C4-2B (cell line): Measurements from ENCODE around the gene RBL2.

Source experiments
- ZFX ChIP-seq: fragments of 450-650 bp; IDR thresholded peaks from 2 replicates; pipeline ENCODE4 v1.6.1; 2017
- TF ChIP-seq, protein P1 (sequence below): fragments of 450-650 bp; conservative IDR thresholded peaks from 2 replicates; pipeline ENCODE4 v1.5.1; 2017; ENCODE audit warnings: mild to moderate bottlenecking

DNA sequence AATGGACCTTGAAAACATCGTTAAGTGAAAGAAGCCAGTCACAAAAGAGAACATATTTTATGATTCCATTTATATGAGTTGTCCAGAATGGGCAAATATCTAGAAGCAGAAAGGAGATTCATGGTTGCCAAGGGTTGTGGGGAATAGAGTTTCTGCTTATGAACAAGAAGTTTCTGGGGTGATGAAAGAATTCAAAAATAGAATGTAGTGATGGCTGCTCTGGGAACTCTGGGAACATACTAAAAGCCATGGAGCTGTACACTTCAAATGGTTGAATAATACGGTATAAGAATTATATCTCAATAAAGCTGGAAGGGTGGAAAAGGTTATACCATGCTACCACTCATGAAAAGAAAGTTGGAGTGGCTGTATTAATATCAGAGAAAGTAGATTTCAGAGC lies 50.3 kb downstream of the RBL2 start:
- TF ChIP-seq, protein P1, sequence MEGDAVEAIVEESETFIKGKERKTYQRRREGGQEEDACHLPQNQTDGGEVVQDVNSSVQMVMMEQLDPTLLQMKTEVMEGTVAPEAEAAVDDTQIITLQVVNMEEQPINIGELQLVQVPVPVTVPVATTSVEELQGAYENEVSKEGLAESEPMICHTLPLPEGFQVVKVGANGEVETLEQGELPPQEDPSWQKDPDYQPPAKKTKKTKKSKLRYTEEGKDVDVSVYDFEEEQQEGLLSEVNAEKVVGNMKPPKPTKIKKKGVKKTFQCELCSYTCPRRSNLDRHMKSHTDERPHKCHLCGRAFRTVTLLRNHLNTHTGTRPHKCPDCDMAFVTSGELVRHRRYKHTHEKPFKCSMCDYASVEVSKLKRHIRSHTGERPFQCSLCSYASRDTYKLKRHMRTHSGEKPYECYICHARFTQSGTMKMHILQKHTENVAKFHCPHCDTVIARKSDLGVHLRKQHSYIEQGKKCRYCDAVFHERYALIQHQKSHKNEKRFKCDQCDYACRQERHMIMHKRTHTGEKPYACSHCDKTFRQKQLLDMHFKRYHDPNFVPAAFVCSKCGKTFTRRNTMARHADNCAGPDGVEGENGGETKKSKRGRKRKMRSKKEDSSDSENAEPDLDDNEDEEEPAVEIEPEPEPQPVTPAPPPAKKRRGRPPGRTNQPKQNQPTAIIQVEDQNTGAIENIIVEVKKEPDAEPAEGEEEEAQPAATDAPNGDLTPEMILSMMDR = no peak
- no peak for TF ChIP-seq ZFX
